ENCODE results near the gene SLC44A4. TPM values are rescaled to one million over a fixed set of nuclear protein-coding genes. Genes with fewer than 3 reads are reported as not detected.
"Not testable (repeated sequence)": the region's sequence is repeated elsewhere in the genome, so short reads cannot be mapped to it uniquely, and the experiment has no call there.

SLC44A4 gene
- total RNA-seq, 1 experiment from 2014 or later, result 3.8 TPM

DNA sequence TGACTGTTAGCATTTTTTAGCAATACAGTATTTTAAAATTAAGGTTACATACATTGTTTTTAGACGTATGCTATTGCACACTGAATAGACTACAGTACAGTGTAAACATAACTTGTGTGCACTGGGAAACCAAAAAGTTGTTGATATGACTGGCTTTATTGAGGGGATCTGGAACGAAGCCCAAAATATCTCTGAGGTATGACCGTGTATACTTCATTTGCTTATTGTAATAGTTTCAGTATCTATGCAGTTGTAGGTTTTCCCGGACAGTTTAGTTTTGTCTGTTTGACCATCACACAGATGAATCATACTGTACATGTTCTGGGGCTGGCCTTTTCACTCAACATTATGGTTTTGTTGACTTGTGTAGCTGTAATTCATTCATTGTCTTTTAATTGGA is 30.0 kb upstream of the SLC44A4 start:
- DNase-seq, result no peak
- H3K4me1 Mint-ChIP-seq, result peaks cover 11 to 17% of the 10 kb centered on the region in 2 experiments
- H3K9me3 Mint-ChIP-seq, result no peaks in the 10 kb centered on the region
- Histone ChIP-seq H3K4me1 (ENCODE audit: insufficient read depth, low read length) (no peaks in the 10 kb centered on the region; the same call in 1 of the 2 replicates), H3K4me2 (ENCODE audit: insufficient read depth, insufficient read length, low read length) (no peak overlapping the region), H3K23ac (ENCODE audit: insufficient read length, low read depth, low read length) (no peak overlapping the region), H3K27ac (ENCODE audit: insufficient read length, low read depth, low read length) (no peak overlapping the region), H3K4ac (ENCODE audit: low read depth, low read length) (no peak overlapping the region), H3T11ph (ENCODE audit: low read length) (no peak overlapping the region), H4K8ac (replicated peaks; ENCODE audit: insufficient read length, low read depth, low read length) (no peak overlapping the region), H2BK5ac (ENCODE audit: insufficient read length, low read length) (no peak overlapping the region), H2BK20ac (ENCODE audit: low read depth, low read length, poor library complexity, severe bottlenecking) (no peak overlapping the region), H3K56ac (ENCODE audit: insufficient read length, low read depth, low read length) (no peak overlapping the region), H3K23me2 (ENCODE audit: insufficient read length, low read depth, low read length, poor library complexity, severe bottlenecking) (no peaks in the 10 kb centered on the region), H2AFZ (ENCODE audit: low read length) (no peak overlapping the region), H4K91ac (ENCODE audit: insufficient read length, low read depth, low read length) (no peak overlapping the region), H3K9me3 (ENCODE audit: control insufficient read depth, low read depth, low read length) (no peaks in the 10 kb centered on the region), H2AK5ac (ENCODE audit: insufficient read length, low read length) (no peak overlapping the region), H4K20me1 (ENCODE audit: control insufficient read depth, insufficient read depth, insufficient read length) (no peaks in the 10 kb centered on the region), H3K14ac (ENCODE audit: insufficient read depth, low read length) (no peak overlapping the region), H4K5ac (ENCODE audit: insufficient read length, low read depth, low read length) (no peak overlapping the region), H2BK15ac (ENCODE audit: low read depth, low read length) (no peak overlapping the region), H3K79me2 (ENCODE audit: insufficient read depth, low read length) (no peaks in the 10 kb centered on the region), H3K79me1 (ENCODE audit: insufficient read depth, low read depth, low read length, poor library complexity, severe bottlenecking) (no peaks in the 10 kb centered on the region), H3K18ac (ENCODE audit: insufficient read length, low read depth, low read length) (no peak overlapping the region), H3K27me3 (ENCODE audit: insufficient read depth, low read length) (no peaks in the 10 kb centered on the region), H2BK12ac (ENCODE audit: insufficient read length, low read depth, low read length) (no peak overlapping the region), H3K9ac (ENCODE audit: extremely low read depth, insufficient read length, low read length) (no peak overlapping the region), H2BK120ac (ENCODE audit: low read depth, low read length, poor library complexity, severe bottlenecking) (no peak overlapping the region)
- no peaks in the 10 kb centered on the region for H3K36me3 Mint-ChIP-seq (ENCODE audit: insufficient read depth in 1 of 3, low read depth in 3 of 3)
- TF ChIP-seq CTCF (conservative IDR thresholded peaks at IDR 0.05), result no peak
- WGBS (ENCODE audit: extremely low coverage, insufficient read length, low lambda C conversion rate), result no CpG with 5 or more reads among the region's 4 CpGs
- no peak overlapping the region for H3K4me3 Mint-ChIP-seq
- no peak overlapping the region for H3K27ac Mint-ChIP-seq
- peaks cover 1% of the 10 kb centered on the region for H3K27me3 Mint-ChIP-seq (ENCODE audit: low read depth)

DNA sequence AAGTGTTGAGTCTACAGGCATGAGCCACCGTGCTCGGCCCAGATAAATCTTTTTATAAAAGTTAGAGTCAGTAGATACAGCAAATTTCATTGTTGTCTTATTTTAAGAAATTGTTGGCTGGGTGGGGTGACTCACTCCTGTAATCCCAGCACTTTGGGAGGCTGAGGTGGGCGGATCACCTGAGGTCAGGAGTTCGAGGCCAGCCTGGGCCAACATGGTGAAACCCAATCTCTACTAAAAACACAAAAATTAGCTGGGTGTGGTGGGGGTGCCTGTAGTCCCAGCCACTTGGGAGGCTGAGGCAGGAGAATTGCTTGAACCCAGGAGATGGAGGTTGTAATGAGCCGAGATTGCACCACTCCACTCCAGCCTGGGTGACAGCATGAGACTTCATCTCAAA is 29.5 kb upstream of the SLC44A4 start:
- H3K27ac ChIP-seq (ENCODE audit: insufficient read length, low read depth, low read length); H2BK5ac ChIP-seq (ENCODE audit: insufficient read length, low read length); H3K4ac ChIP-seq (ENCODE audit: low read depth, low read length); H4K5ac ChIP-seq (ENCODE audit: insufficient read length, low read depth, low read length); H4K91ac ChIP-seq (ENCODE audit: insufficient read length, low read depth, low read length); H2BK15ac ChIP-seq (ENCODE audit: low read depth, low read length); H2BK12ac ChIP-seq (ENCODE audit: insufficient read length, low read depth, low read length); H3K23ac ChIP-seq (ENCODE audit: insufficient read length, low read depth, low read length); H3K27me3 Mint-ChIP-seq (ENCODE audit: low read depth); H3K27me3 ChIP-seq (ENCODE audit: insufficient read depth, low read length); H2AFZ ChIP-seq (ENCODE audit: low read length); H4K20me1 ChIP-seq (ENCODE audit: control insufficient read depth, insufficient read depth, insufficient read length); H2AK5ac ChIP-seq (ENCODE audit: insufficient read length, low read length); H3K56ac ChIP-seq (ENCODE audit: insufficient read length, low read depth, low read length); H2BK120ac ChIP-seq (ENCODE audit: low read depth, low read length, poor library complexity, severe bottlenecking); H3K79me2 ChIP-seq (ENCODE audit: insufficient read depth, low read length); DNase-seq; H3K79me1 ChIP-seq (ENCODE audit: insufficient read depth, low read depth, low read length, poor library complexity, severe bottlenecking); H3K14ac ChIP-seq (ENCODE audit: insufficient read depth, low read length); H3K9me3 Mint-ChIP-seq; H3K4me2 ChIP-seq (ENCODE audit: insufficient read depth, insufficient read length, low read length); H3K18ac ChIP-seq (ENCODE audit: insufficient read length, low read depth, low read length); H3K9me3 ChIP-seq (ENCODE audit: control insufficient read depth, low read depth, low read length); H3T11ph ChIP-seq (ENCODE audit: low read length); H3K23me2 ChIP-seq (ENCODE audit: insufficient read length, low read depth, low read length, poor library complexity, severe bottlenecking); H3K27ac Mint-ChIP-seq; H3K36me3 Mint-ChIP-seq (ENCODE audit: insufficient read depth in 1 of 3, low read depth in 3 of 3); H3K4me1 ChIP-seq (ENCODE audit: insufficient read depth, low read length); H3K9ac ChIP-seq (ENCODE audit: extremely low read depth, insufficient read length, low read length); H3K4me3 Mint-ChIP-seq; H4K8ac ChIP-seq (replicated peaks; ENCODE audit: insufficient read length, low read depth, low read length); H2BK20ac ChIP-seq (ENCODE audit: low read depth, low read length, poor library complexity, severe bottlenecking): not testable (repeated sequence)
- peaks cover 11 to 17% of the 10 kb centered on the region in 2 experiments for H3K4me1 Mint-ChIP-seq
- no CpG with 5 or more reads among the region's 5 CpGs for WGBS (ENCODE audit: extremely low coverage, insufficient read length, low lambda C conversion rate)
